ACHN (cell line): ENCODE results near the gene TBL1XR1.
A peak's percentile ranks its signal among the peaks of the same experiment; 100 is the strongest.
"Not testable (repeated sequence)": the region's sequence is repeated elsewhere in the genome, so short reads cannot be mapped to it uniquely, and the experiment has no call there.

Experiments used
- DNase-seq: peaks from one replicate; pipeline ENCODE4 v3.0.0-alpha.2; 2015
- in situ Hi-C: cut with HindIII; loops from 2 replicates; pipeline ENCODE4 v1.10.0; 2017; ENCODE audit warnings: low sequenced_read_pairs, low pct_ligation_motif_present, low pct_unique_long_range_greater_than_20kb

Gene TBL1XR1

GRCh38 chr3:177210744-177211502 lies 13.6 kb upstream of the TBL1XR1 start:
- in situ Hi-C loops = no loop called here
- no peak for DNase-seq

GRCh38 chr3:177209509-177209908 lies 12.2 kb upstream of the TBL1XR1 start:
- no peak for DNase-seq

DNA sequence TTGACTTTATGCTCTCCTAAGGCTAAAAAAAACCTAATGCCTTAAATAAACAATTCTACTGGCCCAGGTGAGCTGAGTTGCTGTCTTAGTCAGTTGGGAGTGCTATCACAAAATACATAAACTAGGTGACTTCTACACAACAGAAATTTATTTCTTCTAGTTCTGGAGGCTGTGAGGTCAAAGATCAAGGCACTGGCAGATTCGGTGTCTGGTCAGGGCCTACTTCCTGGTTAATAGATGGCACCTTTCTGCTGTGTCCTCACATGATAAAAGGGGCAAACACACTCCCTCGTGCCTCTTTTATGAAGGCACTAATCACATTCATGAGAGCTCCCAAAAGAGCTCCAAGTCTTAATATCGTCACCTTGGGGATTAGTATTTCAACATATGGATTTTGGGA lies 11.5 kb upstream of the TBL1XR1 start:
- no peak for DNase-seq
- in situ Hi-C loops = no loop called here

More at GRCh38 chr3:177209509-177209908, 12.2 kb upstream of the TBL1XR1 start:
- in situ Hi-C loops = no loop called here

- in situ Hi-C loops = no loop called here
- DNase-seq = no peak
Measured at GRCh38 chr3:177208223-177208622, 10.9 kb upstream of the TBL1XR1 start.

GRCh38 chr3:177206936-177207335 lies 9.7 kb upstream of the TBL1XR1 start:
- in situ Hi-C loops = no loop called here
- DNase-seq = no peak

- in situ Hi-C loops = no loop called here
- no peak for DNase-seq
Measured at GRCh38 chr3:177203689-177204395, 6.6 kb upstream of the TBL1XR1 start.

DNA sequence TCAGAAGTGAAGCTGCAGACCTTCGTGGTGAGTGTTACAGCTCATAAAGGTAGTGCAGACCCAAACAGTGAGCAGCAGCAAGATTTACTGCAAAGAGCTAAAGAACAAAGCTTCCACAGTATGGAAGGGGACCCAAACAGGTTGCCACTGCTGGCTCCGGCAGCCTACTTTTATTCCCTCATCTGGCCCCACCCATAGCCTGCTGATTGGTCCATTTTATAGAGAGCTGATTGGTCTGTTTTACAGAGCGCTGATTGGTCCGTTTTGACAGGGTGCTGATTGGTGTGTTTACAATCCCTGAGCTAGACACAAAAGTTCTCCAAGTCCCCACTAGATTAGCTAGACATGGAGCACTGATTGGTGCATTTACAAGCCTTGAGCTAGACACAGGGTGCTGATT lies 5.7 kb upstream of the TBL1XR1 start:
- in situ Hi-C loops, DNase-seq: not testable (repeated sequence)

- in situ Hi-C loops = no loop called here
- DNase-seq = no peak
Measured at GRCh38 chr3:177201700-177202397, 4.6 kb upstream of the TBL1XR1 start.

GRCh38 chr3:177199206-177199760 lies 2.0 kb upstream of the TBL1XR1 start:
- DNase-seq = no peak
- in situ Hi-C loops = no loop called here

DNA sequence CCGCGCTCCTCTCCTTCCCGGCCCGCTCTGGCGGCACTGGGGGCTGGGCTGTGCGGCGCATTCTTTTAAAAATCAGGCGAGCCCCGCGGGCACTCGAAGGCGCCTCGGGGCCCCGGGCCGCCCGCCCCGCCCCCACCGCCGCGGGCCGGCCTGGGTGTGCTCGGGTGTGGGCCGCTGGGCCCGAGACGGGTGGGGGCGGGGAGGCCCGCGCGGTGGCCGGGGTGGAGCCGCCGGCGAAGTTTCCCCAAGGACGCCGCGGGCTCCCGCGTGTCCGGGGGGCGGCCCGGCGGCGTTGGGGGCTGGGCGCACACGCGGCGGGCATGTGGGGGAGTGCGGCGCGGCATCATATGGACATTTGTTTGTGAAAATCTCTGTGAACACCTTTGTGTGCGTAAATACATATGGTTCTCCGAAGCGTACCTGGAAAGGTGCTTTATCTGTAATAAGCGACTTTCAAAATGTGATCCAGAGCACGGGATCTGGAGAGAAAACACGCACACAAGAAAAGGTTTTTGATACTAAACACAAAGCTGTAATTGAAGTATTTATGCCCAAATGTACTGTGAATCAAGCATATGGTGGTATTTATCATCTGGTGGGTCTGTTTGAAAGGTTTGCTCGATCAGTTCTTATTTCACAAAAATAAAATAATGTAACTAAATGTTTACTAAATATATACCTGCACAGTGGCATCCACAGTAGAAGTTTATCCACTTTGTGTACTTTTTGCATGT lies 612 bp upstream of the TBL1XR1 start:
- DNase-seq = peak; percentile 83
- in situ Hi-C loops = no loop called here

- DNase-seq = peak; percentile 49
- in situ Hi-C loops = no loop called here
Measured at GRCh38 chr3:177196456-177197040, 734 bp downstream of the TBL1XR1 start.

GRCh38 chr3:177196008-177196455 lies 1.2 kb downstream of the TBL1XR1 start:
- in situ Hi-C loops = no loop called here
- DNase-seq = peak; percentile 27

DNA sequence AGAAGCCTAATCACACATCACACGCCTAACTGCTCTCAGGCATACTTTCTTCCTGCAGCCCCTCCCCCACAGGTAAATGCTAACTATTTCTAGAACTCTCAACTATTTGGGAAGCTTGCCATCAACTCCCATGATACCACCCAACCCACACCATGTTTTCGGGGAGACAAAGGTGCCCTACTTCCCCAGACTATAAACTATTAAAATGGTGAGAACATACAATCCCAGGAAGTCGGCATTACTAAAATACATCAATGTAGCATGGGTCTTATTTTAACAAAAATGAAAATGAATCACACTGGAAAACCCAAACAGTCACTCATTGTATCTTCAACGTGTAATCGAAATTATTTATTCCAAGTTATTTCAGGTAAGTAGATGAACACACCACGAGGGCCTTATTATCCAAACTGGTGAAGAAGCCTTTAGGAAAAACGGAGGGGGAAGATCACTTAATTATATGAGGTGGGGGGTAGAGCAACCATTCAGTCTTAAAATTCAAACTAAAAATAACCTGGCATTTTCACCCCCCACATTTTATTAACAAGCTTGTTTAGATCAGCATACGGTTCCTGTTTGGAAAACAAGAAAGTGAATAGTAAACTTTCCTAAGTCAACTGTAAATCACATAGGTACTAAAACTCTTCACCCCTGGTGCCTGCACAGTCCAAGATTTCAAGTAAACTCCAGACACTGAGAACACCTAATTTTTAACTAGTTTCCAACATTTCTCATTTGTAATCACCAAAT lies 1.9 kb downstream of the TBL1XR1 start:
- peak; percentile 34 for DNase-seq
- in situ Hi-C loops = no loop called here

DNA sequence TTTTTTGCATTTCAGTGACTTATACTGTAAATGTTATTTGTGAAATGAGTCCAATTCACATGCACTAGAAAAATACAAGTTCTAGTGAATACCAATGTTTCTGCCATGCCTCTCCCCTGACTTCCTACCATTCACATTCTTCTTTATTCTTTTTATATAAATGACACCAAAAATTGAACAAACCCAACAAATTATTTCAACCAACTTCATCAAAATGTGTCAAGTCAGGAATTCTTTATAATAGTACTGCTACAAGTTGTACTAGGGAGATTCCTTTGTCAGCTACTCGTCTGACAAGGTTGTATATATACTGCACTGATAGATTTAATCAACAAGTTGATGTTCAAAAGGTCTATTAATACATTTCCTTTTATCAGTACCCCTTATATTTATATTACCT lies 3.0 kb downstream of the TBL1XR1 start:
- in situ Hi-C loops = no loop called here
- DNase-seq = no peak

GRCh38 chr3:177193688-177194268 lies 3.5 kb downstream of the TBL1XR1 start:
- in situ Hi-C loops = no loop called here

GRCh38 chr3:177193275-177193674 lies 4.0 kb downstream of the TBL1XR1 start:
- DNase-seq, in situ Hi-C loops: not testable (repeated sequence)

More at GRCh38 chr3:177193688-177194268, 3.5 kb downstream of the TBL1XR1 start:
- no peak for DNase-seq
